Omental fat pad (tissue), 4 donors: Measurements from ENCODE around the gene ENO3. TPM values are rescaled to one million over a fixed set of nuclear protein-coding genes. Genes with fewer than 3 reads are reported as not detected.

Experiments
- ATAC-seq: fragments of 150-250 bp; one replicate; pipeline ENCODE4 v1.9.1; 2016; ENCODE audit warnings: mild to moderate bottlenecking, moderate library complexity; ENCODE audit not compliant: low FRiP score
- DNase-seq: peaks from one replicate; pipeline ENCODE4 v3.0.0-alpha.2; 2019; ENCODE audit warnings: low spot score
- total RNA-seq, 4 donors: library from RNA; depleted of rRNA; stranded (reverse); fragments of >200 nt; gene quantifications; one replicate each; pipeline ENCODE4 v1.1.0, GENCODE V29; 2016
- TF ChIP-seq, protein P1 (sequence below), 3 donors: fragments of 450-650 bp; IDR thresholded peaks; one replicate each; pipeline ENCODE4 v1.5.1; 2016 to 2017; ENCODE audit warnings: antibody characterized with exemption in 3 of 3, mild to moderate bottlenecking in 3 of 3, moderate library complexity in 2 of 3

The ENO3 gene
- total RNA-seq, 4 donors from 2014 or later, result 2.8 to 5.3 (median 3.3) TPM

DNA sequence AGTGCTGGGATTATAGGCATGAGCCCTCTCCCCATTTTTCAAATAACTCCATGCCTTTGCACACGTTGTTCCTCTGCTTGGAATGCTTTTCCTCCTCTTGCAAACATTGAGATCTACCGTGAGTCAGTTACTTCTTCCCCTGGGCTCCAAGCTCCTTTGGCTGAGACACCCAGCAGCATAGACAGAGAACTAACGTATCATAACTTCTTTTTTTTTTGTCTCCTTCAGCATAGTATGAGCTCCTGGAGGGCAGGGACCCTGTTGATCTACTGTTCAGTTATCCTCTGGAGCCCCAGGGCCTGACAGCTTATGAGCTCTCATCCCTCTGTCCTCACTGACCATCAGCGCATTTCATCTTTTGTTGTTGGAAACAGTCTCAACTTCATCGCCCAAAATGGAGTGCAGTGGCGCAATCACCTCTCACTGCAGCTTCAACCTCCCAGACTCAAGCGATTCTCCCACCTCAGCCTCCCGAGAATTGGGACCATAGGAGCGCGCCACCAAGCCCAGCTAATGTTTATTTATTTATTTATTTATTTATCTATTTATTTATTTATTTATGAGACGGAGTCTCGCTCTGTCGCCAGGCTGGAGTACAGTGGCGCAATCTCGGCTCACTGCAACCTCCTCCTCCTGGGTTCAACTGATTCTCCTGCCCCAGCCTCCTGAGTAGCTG is 14.5 kb downstream of the ENO3 start:
- ATAC-seq, result no peak
- DNase-seq, result no peak
- TF ChIP-seq, protein P1, sequence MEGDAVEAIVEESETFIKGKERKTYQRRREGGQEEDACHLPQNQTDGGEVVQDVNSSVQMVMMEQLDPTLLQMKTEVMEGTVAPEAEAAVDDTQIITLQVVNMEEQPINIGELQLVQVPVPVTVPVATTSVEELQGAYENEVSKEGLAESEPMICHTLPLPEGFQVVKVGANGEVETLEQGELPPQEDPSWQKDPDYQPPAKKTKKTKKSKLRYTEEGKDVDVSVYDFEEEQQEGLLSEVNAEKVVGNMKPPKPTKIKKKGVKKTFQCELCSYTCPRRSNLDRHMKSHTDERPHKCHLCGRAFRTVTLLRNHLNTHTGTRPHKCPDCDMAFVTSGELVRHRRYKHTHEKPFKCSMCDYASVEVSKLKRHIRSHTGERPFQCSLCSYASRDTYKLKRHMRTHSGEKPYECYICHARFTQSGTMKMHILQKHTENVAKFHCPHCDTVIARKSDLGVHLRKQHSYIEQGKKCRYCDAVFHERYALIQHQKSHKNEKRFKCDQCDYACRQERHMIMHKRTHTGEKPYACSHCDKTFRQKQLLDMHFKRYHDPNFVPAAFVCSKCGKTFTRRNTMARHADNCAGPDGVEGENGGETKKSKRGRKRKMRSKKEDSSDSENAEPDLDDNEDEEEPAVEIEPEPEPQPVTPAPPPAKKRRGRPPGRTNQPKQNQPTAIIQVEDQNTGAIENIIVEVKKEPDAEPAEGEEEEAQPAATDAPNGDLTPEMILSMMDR (IDR thresholded peaks at IDR 0.05), result no peak

DNA sequence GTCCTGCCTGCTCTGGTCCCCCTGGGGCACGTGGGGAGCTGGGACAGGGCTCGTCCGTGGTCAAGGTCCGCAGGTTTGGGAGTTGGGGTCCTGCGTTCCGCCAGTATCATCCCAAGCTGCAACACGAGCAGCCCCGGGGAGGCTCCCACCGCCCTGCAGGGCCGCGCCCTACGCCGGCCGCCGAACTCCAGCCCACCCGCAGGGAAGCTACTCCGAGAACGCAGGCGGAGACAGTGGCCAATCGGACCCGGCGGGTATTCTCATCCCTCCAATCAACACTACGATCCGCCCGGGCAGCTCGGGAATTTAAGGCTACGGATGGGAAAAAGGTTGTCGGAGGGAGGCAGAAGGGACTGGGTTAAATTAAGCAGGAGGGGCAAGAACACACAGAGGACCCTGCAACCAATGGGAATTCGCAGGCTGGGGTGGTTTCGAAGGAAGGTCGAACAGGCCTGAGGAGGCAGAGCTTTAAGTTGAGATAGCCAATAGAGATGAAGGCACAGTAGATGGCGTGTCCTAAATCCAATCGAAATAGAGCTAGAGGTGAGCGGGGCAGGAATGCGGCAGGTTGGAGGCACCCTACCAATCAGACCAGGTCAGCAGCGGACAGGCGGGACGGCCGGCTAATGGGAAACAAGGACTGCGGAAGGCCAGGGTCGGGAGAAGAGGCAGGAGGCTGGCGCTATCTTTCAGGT is 16.1 kb downstream of the ENO3 start:
- TF ChIP-seq, protein P1 (IDR thresholded peaks at IDR 0.05), result no peak
- peak; percentile 93 for ATAC-seq
- DNase-seq, result peak; percentile 89

DNA sequence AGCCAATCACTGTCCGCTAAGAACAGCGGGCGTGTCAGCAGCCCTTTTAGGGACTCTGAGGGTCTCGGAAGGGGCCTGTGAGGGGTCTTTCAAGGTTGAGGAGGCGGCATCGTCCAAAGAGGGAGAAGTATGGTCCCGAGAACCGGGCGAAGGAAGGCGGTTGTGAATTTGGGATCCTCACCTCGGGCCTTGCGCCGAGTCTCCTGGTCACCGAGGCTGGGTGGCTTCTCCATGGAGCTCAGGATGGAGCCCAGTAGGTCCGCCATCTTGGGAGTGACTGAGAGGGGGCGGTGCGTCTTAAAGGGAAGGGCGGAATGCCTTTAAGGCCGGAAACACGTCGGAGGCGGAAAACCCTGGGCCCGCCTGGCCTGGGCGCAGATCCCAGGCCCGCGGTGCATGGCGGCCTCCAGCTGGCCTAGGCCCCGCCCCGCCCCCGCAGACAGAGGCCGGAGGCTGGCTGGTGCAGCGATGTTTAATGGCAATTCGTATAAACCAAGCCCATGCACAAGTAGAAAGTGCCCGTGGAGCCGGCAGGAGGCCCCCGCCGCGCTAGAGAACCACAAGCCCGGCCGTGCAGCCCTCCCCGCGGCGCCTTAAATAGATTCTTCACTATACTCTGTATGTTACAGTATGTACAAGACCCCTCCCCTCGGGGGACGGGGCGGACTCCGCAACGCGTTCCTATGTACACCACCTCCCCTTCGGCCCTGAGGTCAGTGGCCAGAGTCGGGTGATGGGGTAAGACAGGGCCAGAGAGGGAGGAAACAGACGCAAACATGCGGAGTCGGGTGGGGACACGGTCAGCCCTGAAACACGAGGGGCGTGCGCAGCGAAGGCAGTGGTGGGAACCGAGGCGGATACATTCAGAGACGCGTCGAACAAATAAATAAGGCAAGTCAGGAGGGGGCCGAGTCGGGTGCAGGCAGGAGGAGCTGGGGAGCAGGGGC is 16.9 kb downstream of the ENO3 start, which contains the start of gene SPAG7:
Gene SPAG7 (minus strand): TSS at position 279 of the 947 bp plus-strand sequence. CDS start 13 bp downstream, at position 266.
- DNase-seq, result peak; percentile 79
- TF ChIP-seq, protein P1 (IDR thresholded peaks at IDR 0.05), result no peak
- ATAC-seq, result peak; percentile 87

DNA sequence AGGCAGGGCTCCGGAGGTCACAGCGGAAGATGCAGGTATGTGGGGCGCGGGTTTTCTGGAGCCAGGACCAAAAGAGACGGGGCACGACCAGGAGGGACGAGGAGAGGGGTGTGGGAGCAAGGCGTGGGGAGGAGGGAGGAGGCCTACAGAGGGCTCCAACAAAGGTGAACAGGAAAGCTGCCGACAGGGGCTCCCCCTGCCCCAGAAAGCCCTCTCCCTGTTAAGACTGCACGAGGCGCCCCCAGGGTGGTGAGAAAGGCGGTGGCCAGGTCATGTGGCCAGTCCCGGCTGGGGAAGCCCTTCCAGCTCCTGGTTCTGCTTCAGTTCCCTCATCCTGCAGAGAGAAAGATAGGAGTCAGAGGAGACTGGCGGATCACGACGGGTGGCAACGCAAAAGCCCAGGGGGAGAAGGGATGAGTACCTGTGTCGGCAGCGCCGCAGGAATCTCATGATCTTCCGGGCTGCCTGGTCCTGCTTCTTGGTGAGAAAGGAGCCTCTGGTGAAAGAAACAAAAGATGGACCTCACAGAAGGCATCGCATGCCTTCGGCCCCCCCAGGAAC is 17.6 kb downstream of the ENO3 start:
- DNase-seq (no peak), ATAC-seq (no peak)
- TF ChIP-seq, protein P1 (IDR thresholded peaks at IDR 0.05), result no peak

DNA sequence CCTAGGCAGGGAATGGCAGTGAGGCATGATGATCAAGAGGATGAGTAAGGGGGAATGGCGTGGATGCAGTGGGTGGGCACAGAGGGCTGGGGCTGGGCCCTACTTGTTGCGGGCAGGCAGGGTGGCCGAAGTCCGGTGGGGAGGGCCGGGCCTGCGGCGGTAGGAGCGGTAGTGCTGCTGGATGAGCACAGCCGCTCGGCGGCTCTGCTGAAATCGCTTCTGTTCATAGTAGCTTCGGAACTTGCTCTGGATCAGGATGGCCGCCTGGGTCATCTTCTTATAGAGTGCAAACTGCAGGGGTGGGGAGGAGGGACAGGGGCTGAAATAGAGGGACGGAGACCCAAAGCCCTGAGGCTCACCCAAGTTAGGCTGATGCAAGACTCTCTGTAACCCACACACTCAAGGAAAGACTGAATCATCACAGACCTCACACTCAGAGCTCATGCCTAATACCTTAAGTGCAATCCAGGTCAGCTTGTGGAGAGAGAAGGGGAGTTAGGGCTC is 18.2 kb downstream of the ENO3 start:
- TF ChIP-seq, protein P1 (IDR thresholded peaks at IDR 0.05), result no peak
- DNase-seq, result no peak
- peak; percentile 8 for ATAC-seq

DNA sequence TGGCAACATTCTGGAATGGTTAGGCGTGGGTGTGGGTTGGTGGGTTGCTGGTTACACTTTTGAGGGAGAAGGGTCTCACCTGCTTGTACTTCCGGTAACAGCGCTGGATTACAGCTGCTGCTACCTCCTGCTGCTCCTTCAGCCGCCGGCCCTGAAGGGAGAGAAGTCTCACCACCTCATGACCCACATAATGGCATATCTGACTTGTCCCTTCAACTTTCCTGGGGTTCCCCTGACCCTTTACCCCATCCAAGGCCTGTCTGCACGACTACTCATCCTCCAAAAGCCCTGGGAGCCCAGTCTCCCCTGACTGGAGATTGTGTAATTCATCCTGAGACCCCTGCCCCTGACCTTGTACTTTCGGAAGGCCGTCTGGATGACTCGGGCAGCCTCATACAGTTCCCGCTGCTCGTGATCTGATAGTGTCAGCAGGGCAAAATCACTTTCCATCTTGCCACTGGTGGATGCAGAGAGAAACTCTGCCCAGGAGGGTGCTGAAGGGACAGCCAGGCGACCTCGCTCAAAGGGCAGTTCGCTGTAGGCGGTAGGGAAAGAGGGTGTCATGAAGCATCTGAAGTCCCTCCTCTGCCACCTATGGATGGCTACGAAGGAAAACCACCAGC is 18.7 kb downstream of the ENO3 start:
- ATAC-seq, result no peak
- TF ChIP-seq, protein P1 (IDR thresholded peaks at IDR 0.05), result no peak
- no peak for DNase-seq
